ENCODE measurements around the gene ENOX1. TPM values are rescaled to one million over a fixed set of nuclear protein-coding genes. Genes with fewer than 3 reads are reported as not detected.
A peak's percentile ranks its signal among the peaks of the same experiment; 100 is the strongest.

Gene ENOX1
- total and polyA plus RNA-seq, 7 donors, result 0.23 to 20.2 (median 11.1) TPM

DNA sequence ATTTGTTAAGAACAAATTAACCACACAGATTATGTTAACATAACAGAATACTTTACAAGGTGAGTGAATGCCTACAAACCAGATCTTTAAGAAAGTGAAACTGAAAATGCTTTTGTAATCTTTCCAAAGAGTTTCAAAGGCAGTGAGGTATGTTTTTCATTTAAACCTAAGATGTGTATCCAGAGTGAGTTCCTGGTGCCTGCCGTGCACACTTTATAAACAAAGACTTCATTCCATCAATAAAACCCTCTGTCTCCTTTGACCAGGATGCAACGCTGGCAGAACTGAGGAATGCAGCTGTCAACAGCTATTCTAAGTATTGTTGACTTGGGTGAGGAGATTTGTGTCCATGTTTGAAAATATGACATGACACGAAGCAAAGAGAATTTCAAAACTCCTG, 418.8 kb downstream of the ENOX1 start:
- TF ChIP-seq POLR2AphosphoS5 (IDR thresholded peaks at IDR 0.05) (no peak), EP300 (IDR thresholded peaks at IDR 0.05) (no peak), POLR2A (IDR thresholded peaks at IDR 0.05) (no peak)
- TF ChIP-seq, protein P1, sequence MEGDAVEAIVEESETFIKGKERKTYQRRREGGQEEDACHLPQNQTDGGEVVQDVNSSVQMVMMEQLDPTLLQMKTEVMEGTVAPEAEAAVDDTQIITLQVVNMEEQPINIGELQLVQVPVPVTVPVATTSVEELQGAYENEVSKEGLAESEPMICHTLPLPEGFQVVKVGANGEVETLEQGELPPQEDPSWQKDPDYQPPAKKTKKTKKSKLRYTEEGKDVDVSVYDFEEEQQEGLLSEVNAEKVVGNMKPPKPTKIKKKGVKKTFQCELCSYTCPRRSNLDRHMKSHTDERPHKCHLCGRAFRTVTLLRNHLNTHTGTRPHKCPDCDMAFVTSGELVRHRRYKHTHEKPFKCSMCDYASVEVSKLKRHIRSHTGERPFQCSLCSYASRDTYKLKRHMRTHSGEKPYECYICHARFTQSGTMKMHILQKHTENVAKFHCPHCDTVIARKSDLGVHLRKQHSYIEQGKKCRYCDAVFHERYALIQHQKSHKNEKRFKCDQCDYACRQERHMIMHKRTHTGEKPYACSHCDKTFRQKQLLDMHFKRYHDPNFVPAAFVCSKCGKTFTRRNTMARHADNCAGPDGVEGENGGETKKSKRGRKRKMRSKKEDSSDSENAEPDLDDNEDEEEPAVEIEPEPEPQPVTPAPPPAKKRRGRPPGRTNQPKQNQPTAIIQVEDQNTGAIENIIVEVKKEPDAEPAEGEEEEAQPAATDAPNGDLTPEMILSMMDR (IDR thresholded peaks at IDR 0.05), result no peak
- Histone ChIP-seq H3K9me3 (no peaks in the 10 kb centered on the region), H3K36me3 (no peaks in the 10 kb centered on the region), H3K4me1 (peaks cover 0 to 71% (median 58%) of the 10 kb centered on the region in 4 donors), H3K27me3 (no peaks in the 10 kb centered on the region), H3K27ac (peak overlapping the region; percentile 44 to 73 (median 65)), H3K4me3 (peak overlapping the region; percentile 4 to 27 (median 12))
- DNase-seq, result no peak
- 8 to 24% methylated on average over 3 of the region's 3 CpGs for WGBS, 2 donors
- intact Hi-C loops (cut with DNase I), result loop anchor here (5.0 kb wide), 1 partner anchor 419 kb away; the partner anchor contains the start of gene ENOX1

- Histone ChIP-seq H3K27ac (peak overlapping the region; percentile 34 to 83 (median 75)), H3K27me3 (no peaks in the 10 kb centered on the region), H3K4me1 (peaks cover 0 to 60% (median 52%) of the 10 kb centered on the region in 4 donors), H3K9me3 (no peaks in the 10 kb centered on the region), H3K4me3 (no peak overlapping the region), H3K36me3 (no peaks in the 10 kb centered on the region)
- no peak for TF ChIP-seq EP300 (IDR thresholded peaks at IDR 0.05)
- TF ChIP-seq POLR2AphosphoS5 (IDR thresholded peaks at IDR 0.05), result no peak
- TF ChIP-seq POLR2A (IDR thresholded peaks at IDR 0.05), result no peak
- TF ChIP-seq, protein P1 (IDR thresholded peaks at IDR 0.05), result no peak
- intact Hi-C loops (cut with DNase I), result loop anchor here (5.0 kb wide), 1 partner anchor 422 kb away; the partner anchor contains the start of gene ENOX1
- no peak for DNase-seq
- 66 to 80% methylated on average over 3 of the region's 3 CpGs for WGBS, 2 donors
Observed at GRCh38 chr13:43365039-43365344, 421.8 kb downstream of the ENOX1 start.

DNA sequence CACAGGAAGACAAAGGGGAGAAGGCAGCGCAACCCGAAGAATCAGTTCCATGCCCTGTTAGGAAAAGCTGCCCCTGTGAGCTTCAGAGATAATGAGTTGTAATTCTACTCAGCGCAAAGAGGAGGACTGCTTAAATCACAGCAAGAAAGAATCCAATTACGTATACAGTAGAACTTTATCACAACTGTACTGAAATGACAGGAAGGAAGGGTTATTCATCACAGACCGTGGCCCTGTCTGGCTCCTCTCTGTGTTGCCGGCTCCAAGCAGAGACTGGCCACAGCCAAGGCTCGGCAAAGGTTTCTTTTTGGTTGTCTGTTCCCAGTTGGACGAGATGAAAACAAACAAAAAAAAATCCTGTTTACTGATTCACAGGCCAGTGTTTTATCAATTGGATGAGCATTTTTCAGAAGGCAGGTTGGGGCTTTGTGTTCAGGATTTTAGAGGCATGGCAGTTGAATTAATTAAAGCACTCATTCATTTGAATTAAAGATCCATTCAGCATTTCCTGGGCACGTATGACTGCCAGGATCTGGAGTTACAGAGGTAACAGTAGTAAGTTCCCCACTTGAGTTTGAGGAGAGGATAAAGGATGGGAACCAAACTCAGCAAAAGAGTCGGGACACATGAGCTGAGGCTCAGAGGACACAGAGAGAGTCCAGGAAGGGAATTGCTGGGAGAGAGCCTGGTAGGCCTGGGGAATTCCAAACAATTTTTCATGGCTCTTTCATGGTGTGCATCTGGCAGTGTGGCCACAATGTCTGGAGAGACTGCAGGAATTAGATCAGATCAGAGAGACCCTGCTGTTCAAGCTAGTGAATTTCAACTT, 422.3 kb downstream of the ENOX1 start:
- peak in 2 of 4 donors; percentile 24 to 36 for TF ChIP-seq POLR2AphosphoS5 (IDR thresholded peaks at IDR 0.05)
- TF ChIP-seq EP300 (IDR thresholded peaks at IDR 0.05), result no peak
- no peak for TF ChIP-seq POLR2A (IDR thresholded peaks at IDR 0.05)
- TF ChIP-seq, protein P1 (IDR thresholded peaks at IDR 0.05), result no peak
- Histone ChIP-seq H3K27ac (peak overlapping the region; percentile 34 to 83 (median 75)), H3K9me3 (no peaks in the 10 kb centered on the region), H3K4me3 (peak overlapping the region; percentile 4 to 27 (median 16)), H3K27me3 (no peaks in the 10 kb centered on the region), H3K4me1 (peaks cover 0 to 60% (median 52%) of the 10 kb centered on the region in 4 donors), H3K36me3 (no peaks in the 10 kb centered on the region)
- DNase-seq, result peak; percentile 71
- intact Hi-C loops (cut with DNase I), result loop anchor here (5.0 kb wide), 1 partner anchor 423 kb away; the partner anchor contains the start of gene ENOX1
- WGBS, 2 donors, result 61 to 84% methylated on average over 10 of the region's 10 CpGs

GRCh38 chr13:43363156-43363953, 423.4 kb downstream of the ENOX1 start:
- TF ChIP-seq, protein P1 (IDR thresholded peaks at IDR 0.05), result no peak
- no peak for TF ChIP-seq POLR2A (IDR thresholded peaks at IDR 0.05)
- TF ChIP-seq EP300 (IDR thresholded peaks at IDR 0.05), result no peak
- peak in 2 of 4 donors; percentile 49 to 50 for TF ChIP-seq POLR2AphosphoS5 (IDR thresholded peaks at IDR 0.05)
- Histone ChIP-seq H3K27ac (peak overlapping the region; percentile 34 to 83 (median 75)), H3K36me3 (peaks cover 0 to 3% (median 0%) of the 10 kb centered on the region in 4 donors), H3K4me1 (peaks cover 0 to 57% (median 49%) of the 10 kb centered on the region in 4 donors), H3K4me3 (peak overlapping the region in 2 of 4 donors; percentile 20 to 27), H3K27me3 (no peaks in the 10 kb centered on the region), H3K9me3 (no peaks in the 10 kb centered on the region)
- intact Hi-C loops (cut with DNase I), result no loop called here
- 78 to 89% methylated on average over 5 of the region's 5 CpGs for WGBS, 2 donors
- no peak for DNase-seq
